ENCODE data around the gene RBBP5.

DNA sequence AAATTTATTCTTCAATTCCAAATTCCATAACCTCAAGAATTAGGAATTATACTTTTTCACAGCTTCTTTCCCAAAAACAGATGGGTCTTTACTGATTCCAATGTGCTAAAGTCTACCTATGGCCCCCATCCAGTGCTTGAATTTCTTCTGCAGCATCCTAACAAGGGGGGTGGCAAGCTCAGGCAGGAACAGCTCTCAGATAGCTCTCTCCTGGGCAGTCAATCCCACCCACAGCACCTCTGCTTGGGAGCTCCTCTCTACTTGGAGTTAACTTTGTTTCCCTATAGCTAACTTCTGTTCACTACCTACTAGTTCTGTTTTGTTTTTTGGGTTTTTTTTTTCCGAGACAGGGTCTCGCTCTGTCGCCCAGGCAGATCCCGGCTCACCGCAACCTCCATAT, 12.1 kb downstream of the RBBP5 start:
- no peak for TF ChIP-seq POLR2AphosphoS5 (IDR thresholded peaks at IDR 0.05)
- TF ChIP-seq, protein P1, sequence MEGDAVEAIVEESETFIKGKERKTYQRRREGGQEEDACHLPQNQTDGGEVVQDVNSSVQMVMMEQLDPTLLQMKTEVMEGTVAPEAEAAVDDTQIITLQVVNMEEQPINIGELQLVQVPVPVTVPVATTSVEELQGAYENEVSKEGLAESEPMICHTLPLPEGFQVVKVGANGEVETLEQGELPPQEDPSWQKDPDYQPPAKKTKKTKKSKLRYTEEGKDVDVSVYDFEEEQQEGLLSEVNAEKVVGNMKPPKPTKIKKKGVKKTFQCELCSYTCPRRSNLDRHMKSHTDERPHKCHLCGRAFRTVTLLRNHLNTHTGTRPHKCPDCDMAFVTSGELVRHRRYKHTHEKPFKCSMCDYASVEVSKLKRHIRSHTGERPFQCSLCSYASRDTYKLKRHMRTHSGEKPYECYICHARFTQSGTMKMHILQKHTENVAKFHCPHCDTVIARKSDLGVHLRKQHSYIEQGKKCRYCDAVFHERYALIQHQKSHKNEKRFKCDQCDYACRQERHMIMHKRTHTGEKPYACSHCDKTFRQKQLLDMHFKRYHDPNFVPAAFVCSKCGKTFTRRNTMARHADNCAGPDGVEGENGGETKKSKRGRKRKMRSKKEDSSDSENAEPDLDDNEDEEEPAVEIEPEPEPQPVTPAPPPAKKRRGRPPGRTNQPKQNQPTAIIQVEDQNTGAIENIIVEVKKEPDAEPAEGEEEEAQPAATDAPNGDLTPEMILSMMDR (IDR thresholded peaks at IDR 0.05): no peak
- no peak for TF ChIP-seq POLR2A (IDR thresholded peaks at IDR 0.05)
- no peak for TF ChIP-seq EP300 (IDR thresholded peaks at IDR 0.05)
